Mesenchymal stem cell (in vitro differentiated cells and primary cell): ENCODE results near the gene SPIN1.

ENCODE experiments used
- DNase-seq: peaks from one replicate; pipeline ENCODE4 v3.0.0-alpha.2; 2013
- H2AFZ ChIP-seq: one replicate; pipeline ENCODE4 v1.6.1; 2013; ENCODE audit warnings: low read depth, mild to moderate bottlenecking, control low read depth, inconsistent platforms, low read length, moderate library complexity
- H2AK5ac ChIP-seq: 2 replicates; pipeline ENCODE4 v1.6.1; 2013; ENCODE audit warnings: low read length, moderate library complexity, mild to moderate bottlenecking, inconsistent platforms; ENCODE audit not compliant: severe bottlenecking
- H2BK120ac ChIP-seq: one replicate; pipeline ENCODE4 v1.6.1; 2013; ENCODE audit warnings: low read depth, mild to moderate bottlenecking, inconsistent platforms, low read length, moderate library complexity
- H2BK12ac ChIP-seq, 2 experiments: one replicate each; pipeline ENCODE4 v1.6.1; 2013; ENCODE audit warnings: inconsistent platforms in 2 of 2, low read length in 2 of 2, mild to moderate bottlenecking in 2 of 2, moderate library complexity in 2 of 2, control low read depth in 1 of 2
- H2BK15ac ChIP-seq: one replicate; pipeline ENCODE4 v1.6.1; 2013; ENCODE audit warnings: mild to moderate bottlenecking, low read depth, inconsistent platforms; ENCODE audit not compliant: poor library complexity, severe bottlenecking
- H2BK5ac ChIP-seq: 2 replicates; pipeline ENCODE4 v1.6.1; 2013; ENCODE audit warnings: low read depth, mild to moderate bottlenecking, low read length, control low read depth, inconsistent platforms; ENCODE audit not compliant: poor library complexity, severe bottlenecking
- H3K14ac ChIP-seq, 2 experiments: one replicate each; pipeline ENCODE4 v1.6.1; 2013; ENCODE audit warnings: inconsistent platforms in 2 of 2, low read length in 2 of 2, control low read depth in 1 of 2, mild to moderate bottlenecking in 1 of 2, moderate library complexity in 1 of 2
- H3K18ac ChIP-seq, 2 experiments: one replicate each; pipeline ENCODE4 v1.6.1; 2013; ENCODE audit warnings: inconsistent platforms in 2 of 2, low read length in 2 of 2, control low read depth in 1 of 2, low read depth in 1 of 2, mild to moderate bottlenecking in 1 of 2
- H3K23ac ChIP-seq, 2 experiments: one replicate each; pipeline ENCODE4 v1.6.1; 2013; ENCODE audit warnings: inconsistent platforms in 2 of 2, low read length in 2 of 2, mild to moderate bottlenecking in 2 of 2, moderate library complexity in 2 of 2, control low read depth in 1 of 2
- H3K27ac ChIP-seq: 2 replicates; pipeline ENCODE4 v1.5.1; 2013; ENCODE audit warnings: mild to moderate bottlenecking, moderate library complexity, low read length, control low read depth, inconsistent platforms; ENCODE audit not compliant: poor library complexity, severe bottlenecking
- H3K27me3 ChIP-seq, 2 experiments: 2 replicates each; pipeline versions ENCODE4 v1.6.1 to v1.7.0; 2013; ENCODE audit warnings: low read length in 2 of 2, mild to moderate bottlenecking in 2 of 2, moderate library complexity in 2 of 2, control low read depth in 1 of 2, inconsistent platforms in 1 of 2; ENCODE audit not compliant: control insufficient read depth in 1 of 2, insufficient read depth in 1 of 2
- H3K36me3 ChIP-seq, 2 experiments: 2 replicates each; pipeline versions ENCODE4 v1.6.1 to v1.7.0; 2013; ENCODE audit warnings: low read length in 2 of 2, control low read depth in 1 of 2, inconsistent platforms in 1 of 2, low read depth in 1 of 2, mild to moderate bottlenecking in 1 of 2; ENCODE audit not compliant: insufficient read depth in 2 of 2, control insufficient read depth in 1 of 2
- H3K4ac ChIP-seq, 2 experiments: one replicate each; pipeline ENCODE4 v1.6.1; 2013; ENCODE audit warnings: inconsistent platforms in 2 of 2, low read length in 2 of 2, mild to moderate bottlenecking in 2 of 2, moderate library complexity in 2 of 2, control low read depth in 1 of 2, low read depth in 1 of 2
- H3K4me1 ChIP-seq: 2 replicates; pipeline ENCODE4 v1.6.1; 2013; ENCODE audit warnings: low read depth, low read length, control low read depth; ENCODE audit not compliant: control insufficient read depth, insufficient read depth
- H3K4me2 ChIP-seq: 2 replicates; pipeline ENCODE4 v1.6.1; 2013; ENCODE audit warnings: low read length, mild to moderate bottlenecking, inconsistent platforms; ENCODE audit not compliant: poor library complexity, severe bottlenecking
- H3K4me3 ChIP-seq, 2 experiments: 2 replicates each; pipeline versions ENCODE4 v1.5.1 to v1.7.0; 2013; ENCODE audit warnings: low read length in 2 of 2, mild to moderate bottlenecking in 2 of 2, control low read depth in 1 of 2, low read depth in 1 of 2; ENCODE audit not compliant: insufficient read depth in 1 of 2
- H3K79me1 ChIP-seq: replicated peaks from 2 replicates; pipeline ENCODE4 v1.6.1; 2013; ENCODE audit warnings: mild to moderate bottlenecking, control low read depth, low read length, inconsistent platforms; ENCODE audit not compliant: poor library complexity, severe bottlenecking
- H3K9ac ChIP-seq: 2 replicates; pipeline ENCODE4 v1.7.0; 2013; ENCODE audit warnings: mild to moderate bottlenecking, low read length, moderate library complexity
- H3K9me3 ChIP-seq: 2 replicates; pipeline ENCODE4 v1.7.0; 2013; ENCODE audit warnings: mild to moderate bottlenecking, low read length; ENCODE audit not compliant: control insufficient read depth
- H4K8ac ChIP-seq: one replicate; pipeline ENCODE4 v1.6.1; 2013; ENCODE audit warnings: inconsistent platforms, mild to moderate bottlenecking, low read length, moderate library complexity
- H4K91ac ChIP-seq: one replicate; pipeline ENCODE4 v1.6.1; 2013; ENCODE audit warnings: mild to moderate bottlenecking, low read length, inconsistent platforms
- WGBS: methylation state at CpG from one replicate; pipeline ENCODE4 v1.1.7; 2013; ENCODE audit warnings: mixed read lengths; 5-methylcytosine and 5-hydroxymethylcytosine counted together

The SPIN1 gene

GRCh38 chr9:88370346-88370745 is 17.9 kb upstream of the SPIN1 start:
- H2BK15ac ChIP-seq: no peak overlapping the region
- no peak overlapping the region for H4K8ac ChIP-seq
- no peak overlapping the region for H3K4me2 ChIP-seq
- H3K9me3 ChIP-seq: no peaks in the 10 kb centered on the region
- H3K27me3 ChIP-seq: no peaks in the 10 kb centered on the region
- H3K4ac ChIP-seq: no peak overlapping the region
- H3K9ac ChIP-seq: no peak overlapping the region
- no peaks in the 10 kb centered on the region for H3K4me1 ChIP-seq
- H3K36me3 ChIP-seq: no peaks in the 10 kb centered on the region
- no peak overlapping the region for H2BK120ac ChIP-seq
- H3K14ac ChIP-seq: no peak overlapping the region
- no peak overlapping the region for H2AK5ac ChIP-seq
- no peak overlapping the region for H2BK5ac ChIP-seq
- no peaks in the 10 kb centered on the region for H3K79me1 ChIP-seq
- peak; percentile 16 for DNase-seq
- no peak overlapping the region for H3K27ac ChIP-seq
- no peak overlapping the region for H3K18ac ChIP-seq
- no peak overlapping the region for H4K91ac ChIP-seq
- no peak overlapping the region for H2BK12ac ChIP-seq
- H3K4me3 ChIP-seq: no peak overlapping the region
- no peak overlapping the region for H2AFZ ChIP-seq
- no peak overlapping the region for H3K23ac ChIP-seq

GRCh38 chr9:88372103-88372654 is 16.1 kb upstream of the SPIN1 start:
- Histone ChIP-seq H3K79me1 (no peaks in the 10 kb centered on the region), H2BK12ac (no peak overlapping the region), H2BK120ac (no peak overlapping the region), H3K14ac (no peak overlapping the region), H3K27ac (no peak overlapping the region), H4K8ac (no peak overlapping the region), H3K23ac (no peak overlapping the region), H2AK5ac (no peak overlapping the region), H3K27me3 (no peaks in the 10 kb centered on the region), H3K4me1 (no peaks in the 10 kb centered on the region), H2BK5ac (no peak overlapping the region), H3K9ac (no peak overlapping the region), H3K36me3 (no peaks in the 10 kb centered on the region), H2AFZ (no peak overlapping the region), H3K4ac (no peak overlapping the region), H2BK15ac (no peak overlapping the region), H3K4me2 (no peak overlapping the region), H4K91ac (no peak overlapping the region), H3K4me3 (no peak overlapping the region), H3K9me3 (no peaks in the 10 kb centered on the region), H3K18ac (no peak overlapping the region)
- 51% methylated on average over 2 of the region's 2 CpGs for WGBS
- DNase-seq: peak; percentile 20

- Histone ChIP-seq H3K4me2 (no peak overlapping the region), H3K18ac (no peak overlapping the region), H2BK120ac (no peak overlapping the region), H3K9me3 (no peaks in the 10 kb centered on the region), H2AFZ (no peak overlapping the region), H2AK5ac (no peak overlapping the region), H4K8ac (no peak overlapping the region), H3K79me1 (no peaks in the 10 kb centered on the region), H3K4me1 (no peaks in the 10 kb centered on the region), H3K36me3 (no peaks in the 10 kb centered on the region), H3K27me3 (no peaks in the 10 kb centered on the region), H3K14ac (no peak overlapping the region), H3K4me3 (no peak overlapping the region), H3K4ac (no peak overlapping the region), H4K91ac (no peak overlapping the region), H3K23ac (no peak overlapping the region), H2BK15ac (no peak overlapping the region), H2BK5ac (no peak overlapping the region), H3K9ac (no peak overlapping the region), H2BK12ac (no peak overlapping the region), H3K27ac (no peak overlapping the region)
- 93% methylated on average over 3 of the region's 5 CpGs for WGBS
- DNase-seq: no peak
Measured at GRCh38 chr9:88373045-88373444, 15.2 kb upstream of the SPIN1 start.

GRCh38 chr9:88378317-88378716 is 9.9 kb upstream of the SPIN1 start:
- Histone ChIP-seq H2BK120ac (no peak overlapping the region), H3K4me1 (no peaks in the 10 kb centered on the region), H3K18ac (no peak overlapping the region), H3K9me3 (no peaks in the 10 kb centered on the region), H3K36me3 (no peaks in the 10 kb centered on the region), H4K8ac (no peak overlapping the region), H3K4me2 (no peak overlapping the region), H3K79me1 (peaks cover 2% of the 10 kb centered on the region), H2BK5ac (no peak overlapping the region), H3K23ac (no peak overlapping the region), H2BK12ac (no peak overlapping the region), H3K4ac (no peak overlapping the region), H3K9ac (no peak overlapping the region), H3K4me3 (no peak overlapping the region), H3K27ac (no peak overlapping the region), H3K14ac (no peak overlapping the region), H2AK5ac (no peak overlapping the region), H3K27me3 (no peaks in the 10 kb centered on the region), H4K91ac (no peak overlapping the region), H2AFZ (no peak overlapping the region), H2BK15ac (no peak overlapping the region)
- DNase-seq: peak; percentile 61
- 34% methylated on average over 1 of the region's 2 CpGs for WGBS
